WI38 (cell line): Measurements from ENCODE around the gene CCDC138.

ENCODE experiments used
- H3K4me3 ChIP-seq: 2 replicates; pipeline ENCODE4 v1.5.1; 2011; ENCODE audit warnings: low read depth, mild to moderate bottlenecking, control low read depth, low read length
- CTCF ChIP-seq: IDR thresholded peaks from 2 replicates; pipeline ENCODE4 v1.5.1; 2012; ENCODE audit warnings: low read depth, mild to moderate bottlenecking, control low read depth, low read length

CCDC138 gene

GRCh38 chr2:108813732-108814131 lies 27.2 kb downstream of the CCDC138 start:
- no peak for TF ChIP-seq CTCF
- no peak overlapping the region for H3K4me3 ChIP-seq

GRCh38 chr2:108820482-108820881 lies 33.9 kb downstream of the CCDC138 start:
- H3K4me3 ChIP-seq, result no peak overlapping the region
- no peak for TF ChIP-seq CTCF

GRCh38 chr2:108823286-108823685 lies 36.7 kb downstream of the CCDC138 start:
- no peak for TF ChIP-seq CTCF
- no peak overlapping the region for H3K4me3 ChIP-seq

GRCh38 chr2:108824316-108825070 lies 37.9 kb downstream of the CCDC138 start:
- no peak for TF ChIP-seq CTCF
- no peak overlapping the region for H3K4me3 ChIP-seq

GRCh38 chr2:108825254-108825653 lies 38.7 kb downstream of the CCDC138 start:
- TF ChIP-seq CTCF, result no peak
- H3K4me3 ChIP-seq, result no peak overlapping the region

- TF ChIP-seq CTCF, result no peak
- no peak overlapping the region for H3K4me3 ChIP-seq
Observed at GRCh38 chr2:108825736-108826135, 39.2 kb downstream of the CCDC138 start.

- no peak overlapping the region for H3K4me3 ChIP-seq
- no peak for TF ChIP-seq CTCF
Observed at GRCh38 chr2:108829578-108830310, 43.2 kb downstream of the CCDC138 start.
